Fibroblast of the aortic adventitia (primary cell): ENCODE results near the gene TGFBR1. TPM values are rescaled to one million over a fixed set of nuclear protein-coding genes. Genes with fewer than 3 reads are reported as not detected.

Experiments
- DNase-seq: peaks from one replicate; pipeline ENCODE4 v3.0.0-alpha.2; 2010; ENCODE audit warnings: low read depth
- H3K4me3 ChIP-seq: 2 replicates; pipeline ENCODE4 v1.5.1; 2011; ENCODE audit warnings: low read depth, mild to moderate bottlenecking, control low read depth, low read length, moderate library complexity
- total RNA-seq: library from RNA; depleted of rRNA; stranded (reverse); fragments of >200 nt; gene quantifications from 2 replicates; pipeline ENCODE4 v1.2.3, GENCODE V29; 2012; ENCODE audit warnings: low replicate concordance
- TF ChIP-seq, protein P1 (sequence below): IDR thresholded peaks from 2 replicates; pipeline ENCODE4 v1.5.1; 2011; ENCODE audit warnings: mild to moderate bottlenecking, low read length, control low read depth, inconsistent platforms; ENCODE audit not compliant: insufficient read depth

The TGFBR1 gene
- total RNA-seq, 1 donor: 28.8 TPM

DNA sequence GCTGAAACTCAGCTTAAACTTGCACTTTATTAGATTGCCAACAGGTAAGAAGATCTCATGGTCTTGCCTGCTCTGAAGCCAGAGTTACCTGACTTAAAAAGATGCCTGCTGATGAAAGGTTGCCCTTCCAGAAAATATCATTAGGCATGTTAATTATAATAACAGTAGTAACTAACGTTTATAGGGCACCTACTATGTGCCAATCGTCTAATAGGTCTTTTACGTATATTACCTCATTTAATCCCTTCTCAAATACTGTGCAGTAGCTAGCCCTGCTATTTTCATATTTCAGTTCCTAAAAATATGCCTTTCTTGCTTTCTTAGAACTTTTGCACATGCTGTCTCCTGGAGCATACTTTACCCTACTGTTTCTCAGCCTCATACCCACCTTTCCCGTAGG lies 40.1 kb downstream of the TGFBR1 start:
- no peak overlapping the region for H3K4me3 ChIP-seq
- TF ChIP-seq, protein P1, sequence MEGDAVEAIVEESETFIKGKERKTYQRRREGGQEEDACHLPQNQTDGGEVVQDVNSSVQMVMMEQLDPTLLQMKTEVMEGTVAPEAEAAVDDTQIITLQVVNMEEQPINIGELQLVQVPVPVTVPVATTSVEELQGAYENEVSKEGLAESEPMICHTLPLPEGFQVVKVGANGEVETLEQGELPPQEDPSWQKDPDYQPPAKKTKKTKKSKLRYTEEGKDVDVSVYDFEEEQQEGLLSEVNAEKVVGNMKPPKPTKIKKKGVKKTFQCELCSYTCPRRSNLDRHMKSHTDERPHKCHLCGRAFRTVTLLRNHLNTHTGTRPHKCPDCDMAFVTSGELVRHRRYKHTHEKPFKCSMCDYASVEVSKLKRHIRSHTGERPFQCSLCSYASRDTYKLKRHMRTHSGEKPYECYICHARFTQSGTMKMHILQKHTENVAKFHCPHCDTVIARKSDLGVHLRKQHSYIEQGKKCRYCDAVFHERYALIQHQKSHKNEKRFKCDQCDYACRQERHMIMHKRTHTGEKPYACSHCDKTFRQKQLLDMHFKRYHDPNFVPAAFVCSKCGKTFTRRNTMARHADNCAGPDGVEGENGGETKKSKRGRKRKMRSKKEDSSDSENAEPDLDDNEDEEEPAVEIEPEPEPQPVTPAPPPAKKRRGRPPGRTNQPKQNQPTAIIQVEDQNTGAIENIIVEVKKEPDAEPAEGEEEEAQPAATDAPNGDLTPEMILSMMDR: no peak
- DNase-seq: no peak

DNA sequence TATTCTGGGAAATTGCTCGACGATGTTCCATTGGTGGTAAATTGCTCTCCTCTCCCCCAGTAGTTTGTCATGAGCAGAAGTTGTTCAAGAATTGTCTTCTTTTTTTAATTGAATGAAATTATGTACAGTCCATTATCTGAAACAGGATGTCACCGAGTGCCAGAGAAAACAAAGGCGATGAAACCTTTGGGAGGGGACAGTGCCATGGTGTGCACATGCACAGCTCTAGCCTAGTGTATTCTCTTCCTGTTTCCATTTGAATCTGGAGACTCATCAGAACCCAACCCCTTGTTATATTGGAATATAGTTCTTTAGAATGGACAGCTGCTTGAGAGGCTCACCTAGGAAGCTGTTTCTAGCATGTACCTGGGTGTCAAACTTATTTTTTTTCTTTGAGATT lies 41.7 kb downstream of the TGFBR1 start:
- TF ChIP-seq, protein P1: no peak
- H3K4me3 ChIP-seq: no peak overlapping the region
- no peak for DNase-seq

DNA sequence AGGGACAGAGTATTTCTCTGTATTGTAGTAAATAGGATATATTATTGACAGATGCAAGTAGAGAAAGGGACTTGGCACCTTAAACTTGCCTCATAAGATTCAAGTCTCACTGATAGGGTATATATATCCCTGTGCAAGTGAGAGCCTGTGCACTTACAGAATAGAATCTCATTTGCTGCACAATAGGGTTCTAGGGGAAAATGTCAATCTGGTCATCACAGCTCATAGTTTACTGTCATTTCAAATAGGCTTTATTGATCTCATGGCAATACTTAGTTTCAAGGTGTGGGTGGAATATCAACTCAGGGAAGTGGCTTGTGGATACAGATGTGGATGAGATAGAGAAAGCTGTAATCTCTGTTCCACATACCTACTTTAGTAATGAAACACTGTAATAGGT lies 42.3 kb downstream of the TGFBR1 start:
- no peak for DNase-seq
- no peak overlapping the region for H3K4me3 ChIP-seq
- TF ChIP-seq, protein P1: no peak

DNA sequence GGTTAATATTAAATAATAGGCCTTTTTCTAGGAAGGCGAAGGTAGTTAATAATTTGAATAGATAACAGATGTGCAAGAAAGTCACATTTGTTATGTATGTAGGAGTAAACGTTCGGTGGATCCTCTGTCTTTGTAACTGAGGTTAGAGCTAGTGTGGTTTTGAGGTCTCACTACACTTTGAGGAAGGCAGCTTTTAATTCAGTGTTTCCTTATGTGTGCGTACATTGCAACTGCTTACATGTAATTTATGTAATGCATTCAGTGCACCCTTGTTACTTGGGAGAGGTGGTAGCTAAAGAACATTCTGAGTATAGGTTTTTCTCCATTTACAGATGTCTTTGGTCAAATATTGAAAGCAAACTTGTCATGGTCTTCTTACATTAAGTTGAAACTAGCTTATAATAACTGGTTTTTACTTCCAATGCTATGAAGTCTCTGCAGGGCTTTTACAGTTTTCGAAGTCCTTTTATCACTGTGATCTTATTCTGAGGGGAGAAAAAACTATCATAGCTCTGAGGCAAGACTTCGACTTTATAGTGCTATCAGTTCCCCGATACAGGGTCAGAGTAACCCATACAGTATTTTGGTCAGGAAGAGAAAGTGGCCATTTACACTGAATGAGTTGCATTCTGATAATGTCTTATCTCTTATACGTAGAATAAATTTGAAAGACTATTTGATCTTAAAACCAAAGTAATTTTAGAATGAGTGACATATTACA lies 45.7 kb downstream of the TGFBR1 start:
- no peak for DNase-seq
- TF ChIP-seq, protein P1: no peak
- H3K4me3 ChIP-seq: no peak overlapping the region

DNA sequence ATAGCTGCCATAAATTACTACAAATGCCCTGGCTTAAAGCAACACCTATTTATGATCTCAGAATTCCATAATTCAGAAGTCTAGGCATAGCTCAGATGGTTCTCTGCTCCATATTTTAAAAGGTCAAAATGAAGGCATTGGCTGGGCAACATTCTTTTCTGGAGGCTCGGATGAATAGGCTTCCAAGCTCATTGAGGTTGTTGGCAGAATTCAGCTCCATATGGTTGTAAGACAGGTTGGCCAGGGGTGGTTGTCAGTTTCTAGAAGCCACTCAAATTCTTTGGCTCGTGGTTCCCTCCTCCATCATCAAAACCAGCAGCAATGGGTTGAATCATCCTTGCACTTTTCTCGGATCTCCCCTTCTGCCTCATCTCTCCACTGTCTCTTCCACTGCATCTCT lies 49.4 kb downstream of the TGFBR1 start:
- H3K4me3 ChIP-seq: no peak overlapping the region
- TF ChIP-seq, protein P1: no peak
- no peak for DNase-seq

DNA sequence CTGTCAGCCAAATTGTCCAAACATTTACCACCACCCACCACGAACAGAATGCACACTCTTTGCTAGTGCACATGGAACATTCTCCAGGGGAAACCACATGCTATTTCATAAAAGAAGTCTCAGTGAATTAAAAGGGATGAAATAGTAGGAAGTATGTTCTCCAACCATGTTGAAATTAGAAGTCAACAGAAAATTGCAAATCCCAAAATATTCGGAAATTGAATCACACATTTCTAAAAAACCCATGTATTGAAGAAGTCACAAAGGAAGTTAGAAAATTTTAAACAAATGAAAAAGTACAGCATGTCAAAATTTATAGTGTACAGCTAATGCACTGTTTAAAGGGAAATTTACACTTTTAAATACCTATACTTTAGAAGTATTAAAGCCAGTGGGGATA lies 50.8 kb downstream of the TGFBR1 start:
- H3K4me3 ChIP-seq: no peak overlapping the region
- TF ChIP-seq, protein P1: no peak
- no peak for DNase-seq

DNA sequence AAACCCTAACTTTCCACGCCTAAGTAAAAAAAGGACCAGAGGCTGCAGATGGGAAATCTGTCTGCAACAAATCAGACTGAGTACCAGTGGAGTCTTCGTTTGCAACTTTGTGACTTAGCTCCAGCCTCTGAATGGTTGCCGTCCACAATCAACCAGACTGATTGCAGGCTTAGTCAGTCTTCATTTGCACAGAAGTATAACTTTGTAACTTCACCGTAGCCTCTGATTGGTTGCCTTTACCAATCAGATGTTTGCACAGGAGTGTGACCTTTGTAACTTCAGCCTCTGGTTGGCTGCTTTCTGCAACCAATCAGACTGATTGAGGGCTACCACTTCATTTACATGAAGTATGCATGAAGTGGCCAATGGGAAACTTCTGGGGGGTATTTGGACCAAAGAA lies 53.7 kb downstream of the TGFBR1 start:
- no peak for DNase-seq
- TF ChIP-seq, protein P1: no peak
- no peak overlapping the region for H3K4me3 ChIP-seq
